ENCODE results near the gene FOXL2NB. TPM values are rescaled to one million over a fixed set of nuclear protein-coding genes. Genes with fewer than 3 reads are reported as not detected.

FOXL2NB gene
- total and polyA plus RNA-seq, 2 donors from 2014 or later: not detected

DNA sequence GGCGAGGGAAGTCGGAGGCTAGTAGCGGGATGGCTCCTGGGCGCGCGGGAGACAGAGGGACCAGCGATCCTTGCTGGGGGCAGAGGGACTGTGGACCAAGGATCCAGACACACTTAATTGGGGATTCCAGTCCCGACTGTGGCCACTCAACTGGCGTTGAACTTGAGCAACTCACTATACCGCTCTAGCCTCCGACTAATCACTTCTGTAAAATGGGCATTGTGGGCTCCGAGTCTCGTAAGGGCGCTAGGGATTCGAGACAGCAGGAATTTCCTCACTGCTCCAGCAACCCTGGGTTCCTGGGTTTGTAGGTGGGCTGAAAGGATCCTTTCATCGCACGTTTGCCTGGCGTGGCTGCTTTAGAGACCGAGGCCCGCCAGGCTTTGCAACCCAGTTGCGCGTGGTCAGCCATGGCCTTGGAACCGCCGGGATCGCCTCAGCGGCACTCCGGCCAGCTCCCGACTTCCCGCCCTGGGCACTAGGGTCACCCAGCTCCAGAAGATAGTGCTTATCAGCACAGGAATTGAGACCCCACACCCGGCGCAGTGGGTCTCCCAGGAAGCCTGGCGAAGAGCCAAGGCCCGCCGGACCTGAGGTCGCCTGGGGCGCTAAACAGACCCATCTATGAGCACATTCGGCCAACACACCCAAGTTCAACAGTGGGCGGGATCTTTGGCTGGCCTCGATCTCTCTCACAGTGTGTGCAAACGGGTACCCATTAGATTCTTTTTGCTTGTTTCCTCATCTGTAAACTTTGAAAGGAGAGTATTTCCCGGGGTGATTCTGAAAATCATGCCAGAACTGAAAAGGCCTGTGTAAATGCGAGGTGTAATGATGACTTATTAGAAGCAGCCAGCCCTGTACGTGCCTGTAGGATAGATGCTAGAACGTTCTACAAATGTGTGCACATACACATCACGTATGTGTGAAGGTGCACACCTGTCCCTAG lies 10.0 kb upstream of the FOXL2NB start:
- FAIRE-seq (no peak), DNase-seq (peak in 2 of 5 donors; percentile 16 to 62)
- H3K9ac ChIP-seq (ENCODE audit: low read length in 3 of 3): no peak overlapping the region
- H3K36me3 ChIP-seq (ENCODE audit: control insufficient read depth in 2 of 3, insufficient read depth in 3 of 3, low read length in 3 of 3): no peaks in the 10 kb centered on the region
- H3K27me3 ChIP-seq (ENCODE audit: control insufficient read depth, insufficient read depth, low read length): peaks cover 55% of the 10 kb centered on the region
- TF ChIP-seq, protein P1, sequence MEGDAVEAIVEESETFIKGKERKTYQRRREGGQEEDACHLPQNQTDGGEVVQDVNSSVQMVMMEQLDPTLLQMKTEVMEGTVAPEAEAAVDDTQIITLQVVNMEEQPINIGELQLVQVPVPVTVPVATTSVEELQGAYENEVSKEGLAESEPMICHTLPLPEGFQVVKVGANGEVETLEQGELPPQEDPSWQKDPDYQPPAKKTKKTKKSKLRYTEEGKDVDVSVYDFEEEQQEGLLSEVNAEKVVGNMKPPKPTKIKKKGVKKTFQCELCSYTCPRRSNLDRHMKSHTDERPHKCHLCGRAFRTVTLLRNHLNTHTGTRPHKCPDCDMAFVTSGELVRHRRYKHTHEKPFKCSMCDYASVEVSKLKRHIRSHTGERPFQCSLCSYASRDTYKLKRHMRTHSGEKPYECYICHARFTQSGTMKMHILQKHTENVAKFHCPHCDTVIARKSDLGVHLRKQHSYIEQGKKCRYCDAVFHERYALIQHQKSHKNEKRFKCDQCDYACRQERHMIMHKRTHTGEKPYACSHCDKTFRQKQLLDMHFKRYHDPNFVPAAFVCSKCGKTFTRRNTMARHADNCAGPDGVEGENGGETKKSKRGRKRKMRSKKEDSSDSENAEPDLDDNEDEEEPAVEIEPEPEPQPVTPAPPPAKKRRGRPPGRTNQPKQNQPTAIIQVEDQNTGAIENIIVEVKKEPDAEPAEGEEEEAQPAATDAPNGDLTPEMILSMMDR (IDR thresholded peaks at IDR 0.05; ENCODE audit: borderline replicate concordance, extremely low read depth, insufficient read depth): no peak
- H3K27ac ChIP-seq (ENCODE audit: low read depth in 2 of 2, low read length in 2 of 2): no peak overlapping the region
- peaks cover 0 to 21% (median 0%) of the 10 kb centered on the region in 3 donors for H3K4me1 ChIP-seq (ENCODE audit: control insufficient read depth in 2 of 3, insufficient read depth in 2 of 3, low read depth in 1 of 3, low read length in 3 of 3)
- H3K9me3 ChIP-seq (ENCODE audit: control insufficient read depth in 2 of 3, insufficient read depth in 1 of 3, low read length in 3 of 3): no peaks in the 10 kb centered on the region
- no peak overlapping the region for H3K4me3 ChIP-seq (ENCODE audit: low read length in 3 of 3)
- intact Hi-C loops (cut with DNase I): loop anchor here (10.0 kb wide), 1 partner anchor 388 kb away; no protein-coding TSS in a partner anchor

DNA sequence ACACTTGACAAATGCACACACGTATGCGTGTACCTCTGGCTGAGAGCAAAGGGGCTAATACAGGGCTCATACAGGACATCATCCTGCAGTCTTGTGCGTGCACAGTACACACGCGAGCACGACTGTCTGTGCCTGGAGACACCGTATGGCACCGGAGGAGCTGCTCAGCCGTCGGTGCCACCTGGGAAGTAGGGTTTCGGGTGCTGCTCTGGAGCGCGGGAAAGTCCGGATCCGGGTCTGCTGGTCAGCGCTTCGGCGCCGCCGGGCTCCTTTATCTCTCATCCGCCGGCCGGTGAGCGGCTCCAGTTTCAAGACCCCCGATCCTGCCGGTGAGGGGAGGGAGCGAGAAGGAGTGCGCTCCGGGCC lies 9.3 kb upstream of the FOXL2NB start:
- TF ChIP-seq, protein P1 (IDR thresholded peaks at IDR 0.05; ENCODE audit: borderline replicate concordance, extremely low read depth, insufficient read depth): no peak
- intact Hi-C loops (cut with DNase I): loop anchor here (10.0 kb wide), 1 partner anchor 387 kb away; no protein-coding TSS in a partner anchor

DNA sequence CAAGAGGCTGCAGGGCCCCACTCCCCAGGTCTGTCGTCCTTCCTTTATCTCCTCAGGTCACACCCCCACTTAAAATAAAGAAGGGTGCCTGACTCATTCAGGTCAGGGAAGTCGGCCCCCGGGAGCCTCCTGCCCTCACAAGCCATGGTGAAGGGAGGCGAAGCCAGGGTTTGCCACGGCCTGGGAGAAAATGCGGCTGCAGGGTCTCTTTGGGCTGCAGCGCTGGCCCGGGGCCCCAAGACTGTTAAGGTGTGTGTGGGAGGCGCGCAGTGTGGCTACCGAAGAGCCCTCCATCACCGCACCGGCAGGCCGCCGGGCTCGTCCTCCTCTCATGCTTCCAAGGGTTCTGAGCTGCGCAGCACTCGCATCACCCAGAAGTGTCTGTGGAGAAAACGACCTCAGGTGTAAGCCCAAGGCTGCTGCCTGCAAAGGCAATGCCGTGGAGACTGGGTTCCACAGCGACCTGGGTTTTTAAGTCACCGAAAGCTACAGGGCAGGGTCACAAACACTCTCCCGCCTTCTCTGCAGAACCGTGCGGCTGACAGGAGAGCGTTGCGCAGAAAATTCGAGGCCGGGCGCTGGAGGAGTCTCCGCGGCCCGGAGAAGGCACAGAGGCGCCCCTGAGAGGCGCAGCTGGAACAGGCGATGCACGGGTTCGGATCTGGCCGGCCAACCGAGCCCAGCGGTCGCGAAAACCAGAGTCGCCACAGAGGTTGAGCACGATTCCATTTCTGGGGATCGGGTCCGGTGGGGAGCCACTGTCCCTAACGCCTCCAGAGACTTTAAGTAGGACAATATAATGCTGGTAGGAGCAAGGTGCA lies 8.8 kb upstream of the FOXL2NB start:
- H3K4me3 ChIP-seq (ENCODE audit: low read length in 3 of 3): no peak overlapping the region
- intact Hi-C loops (cut with DNase I): loop anchor here (10.0 kb wide), 1 partner anchor 387 kb away; no protein-coding TSS in a partner anchor
- peaks cover 0 to 21% (median 0%) of the 10 kb centered on the region in 3 donors for H3K4me1 ChIP-seq (ENCODE audit: control insufficient read depth in 2 of 3, insufficient read depth in 2 of 3, low read depth in 1 of 3, low read length in 3 of 3)
- H3K9ac ChIP-seq (ENCODE audit: low read length in 3 of 3): no peak overlapping the region
- TF ChIP-seq, protein P1 (IDR thresholded peaks at IDR 0.05; ENCODE audit: borderline replicate concordance, extremely low read depth, insufficient read depth): no peak
- no peaks in the 10 kb centered on the region for H3K9me3 ChIP-seq (ENCODE audit: control insufficient read depth in 2 of 3, insufficient read depth in 1 of 3, low read length in 3 of 3)
- no peak overlapping the region for H3K27ac ChIP-seq (ENCODE audit: low read depth in 2 of 2, low read length in 2 of 2)
- no peaks in the 10 kb centered on the region for H3K36me3 ChIP-seq (ENCODE audit: control insufficient read depth in 2 of 3, insufficient read depth in 3 of 3, low read length in 3 of 3)
- FAIRE-seq (no peak), DNase-seq (peak in 2 of 5 donors; percentile 25 to 28)
- H3K27me3 ChIP-seq (ENCODE audit: control insufficient read depth, insufficient read depth, low read length): peaks cover 66% of the 10 kb centered on the region

More for the DNA sequence above, 9.3 kb upstream of the FOXL2NB start:
- FAIRE-seq: no peak
- DNase-seq: peak in 2 of 5 donors; percentile 23 to 29
- Histone ChIP-seq H3K4me3 (ENCODE audit: low read length in 3 of 3) (no peak overlapping the region), H3K27ac (ENCODE audit: low read depth in 2 of 2, low read length in 2 of 2) (no peak overlapping the region), H3K4me1 (ENCODE audit: control insufficient read depth in 2 of 3, insufficient read depth in 2 of 3, low read depth in 1 of 3, low read length in 3 of 3) (peaks cover 0 to 21% (median 0%) of the 10 kb centered on the region in 3 donors), H3K36me3 (ENCODE audit: control insufficient read depth in 2 of 3, insufficient read depth in 3 of 3, low read length in 3 of 3) (no peaks in the 10 kb centered on the region), H3K9me3 (ENCODE audit: control insufficient read depth in 2 of 3, insufficient read depth in 1 of 3, low read length in 3 of 3) (no peaks in the 10 kb centered on the region), H3K27me3 (ENCODE audit: control insufficient read depth, insufficient read depth, low read length) (peaks cover 61% of the 10 kb centered on the region), H3K9ac (ENCODE audit: low read length in 3 of 3) (no peak overlapping the region)

Data from kidney (tissue), 14 donors.